HT-29 (cell line): Measurements from ENCODE around the gene GAREM1. TPM values are rescaled to one million over a fixed set of nuclear protein-coding genes. Genes with fewer than 3 reads are reported as not detected.
A peak's percentile ranks its signal among the peaks of the same experiment; 100 is the strongest.
"Not testable (repeated sequence)": the region's sequence is repeated elsewhere in the genome, so short reads cannot be mapped to it uniquely, and the experiment has no call there.

Experiments used
- DNase-seq: peaks from one replicate; pipeline ENCODE4 v3.0.0-alpha.2; 2015; ENCODE audit warnings: low spot score
- total RNA-seq: library from RNA; depleted of rRNA; stranded (reverse); fragments of >200 nt; shearing (Covaris generic); gene quantifications from 2 replicates; pipeline ENCODE4 v1.2.3, GENCODE V29; 2014

GAREM1 gene
- total RNA-seq, 1 experiment from 2014 or later = 5.0 TPM

- no peak for DNase-seq
These were observed 99.3 kb downstream of the GAREM1 start for GRCh38 chr18:32371384-32371783.

- DNase-seq = no peak
These were observed 101.7 kb downstream of the GAREM1 start for GRCh38 chr18:32368991-32369390.

GRCh38 chr18:32368170-32368569, 102.5 kb downstream of the GAREM1 start:
- DNase-seq = no peak

GRCh38 chr18:32366586-32367538, 103.8 kb downstream of the GAREM1 start:
- DNase-seq = peak; percentile 67

- DNase-seq = no peak
These were observed 108.2 kb downstream of the GAREM1 start for GRCh38 chr18:32362484-32362883.

GRCh38 chr18:32360682-32361345, 109.9 kb downstream of the GAREM1 start:
- no peak for DNase-seq

GRCh38 chr18:32358529-32358928, 112.2 kb downstream of the GAREM1 start:
- no peak for DNase-seq

GRCh38 chr18:32358075-32358474, 112.6 kb downstream of the GAREM1 start:
- DNase-seq = no peak

- DNase-seq = no peak
These were observed 114.8 kb downstream of the GAREM1 start for GRCh38 chr18:32355896-32356295.

- no peak for DNase-seq
These were observed 116.2 kb downstream of the GAREM1 start for GRCh38 chr18:32354518-32354917.

- no peak for DNase-seq
These were observed 117.4 kb downstream of the GAREM1 start for GRCh38 chr18:32353257-32353656.

GRCh38 chr18:32351032-32351431, 119.7 kb downstream of the GAREM1 start:
- DNase-seq = no peak

GRCh38 chr18:32349728-32350395, 120.8 kb downstream of the GAREM1 start:
- peak; percentile 63 for DNase-seq

- no peak for DNase-seq
These were observed 124.0 kb downstream of the GAREM1 start for GRCh38 chr18:32346671-32347070.

- DNase-seq = no peak
These were observed 127.0 kb downstream of the GAREM1 start for GRCh38 chr18:32343634-32344033.

- not testable (repeated sequence) for DNase-seq
These were observed 129.6 kb downstream of the GAREM1 start for GRCh38 chr18:32341112-32341511.

GRCh38 chr18:32339045-32339444, 131.6 kb downstream of the GAREM1 start:
- DNase-seq = no peak

GRCh38 chr18:32337821-32338220, 132.9 kb downstream of the GAREM1 start:
- DNase-seq = no peak

- no peak for DNase-seq
These were observed 133.3 kb downstream of the GAREM1 start for GRCh38 chr18:32337347-32337746.

- DNase-seq = no peak
These were observed 135.5 kb downstream of the GAREM1 start for GRCh38 chr18:32335228-32335627.

- no peak for DNase-seq
These were observed 136.9 kb downstream of the GAREM1 start for GRCh38 chr18:32333781-32334180.

GRCh38 chr18:32332708-32333107, 138.0 kb downstream of the GAREM1 start:
- no peak for DNase-seq
